PC-3 (cell line): ENCODE results near the gene POLR3E. TPM values are rescaled to one million over a fixed set of nuclear protein-coding genes. Genes with fewer than 3 reads are reported as not detected.
A peak's percentile ranks its signal among the peaks of the same experiment; 100 is the strongest.
"Not testable (repeated sequence)": the region's sequence is repeated elsewhere in the genome, so short reads cannot be mapped to it uniquely, and the experiment has no call there.

Experiments used
- ATAC-seq: fragments of 200-7000 bp; cut with Tn5 transposase; 2 replicates; pipeline ENCODE4 v1.9.1; 2020; ENCODE audit warnings: mild to moderate bottlenecking, moderate library complexity
- BruUV-seq: library from RNA; stranded (reverse); fragments of 400-500 nt; replicated peaks from 2 replicates; lab custom pipeline; 2021; lab: Mats Ljungman, UMichigan
- CTCF ChIA-PET: fragments of 300-600 bp; sonication (Branson Sonifier 250); formaldehyde crosslinking; loops from one replicate; lab custom pipeline; 2022; ENCODE audit warnings: antibody characterized with exemption; lab: Charles Lee
- POLR2A ChIA-PET: fragments of 300-600 bp; sonication (Branson Sonifier 250); formaldehyde crosslinking; loops from one replicate; lab custom pipeline; 2022; ENCODE audit warnings: antibody characterized with exemption; ENCODE audit not compliant: unreplicated experiment; lab: Charles Lee
- DNase-seq: peaks from one replicate; pipeline ENCODE4 v3.0.0-alpha.2; 2015
- H2AFZ ChIP-seq: fragments of 300-600 bp; sonication (generic); 2 replicates; pipeline ENCODE4 v1.6.0; 2016; ENCODE audit warnings: antibody characterized with exemption, low read length
- H3F3A ChIP-seq: fragments of 300-600 bp; sonication (generic); one replicate; pipeline ENCODE4 v1.6.0; 2017; ENCODE audit warnings: antibody characterized with exemption, low read length, control low read depth, mild to moderate bottlenecking; ENCODE audit not compliant: unreplicated experiment
- H3K27ac ChIP-seq: fragments of 300-600 bp; sonication (generic); 2 replicates; pipeline ENCODE4 v1.5.1; 2016; ENCODE audit warnings: mild to moderate bottlenecking, low read length
- H3K27me3 ChIP-seq: fragments of 300-600 bp; sonication (generic); 2 replicates; pipeline ENCODE4 v1.6.1; 2016; ENCODE audit warnings: low read length, mixed read lengths
- H3K36me3 ChIP-seq: fragments of 300-600 bp; sonication (generic); 2 replicates; pipeline ENCODE4 v1.6.1; 2016; ENCODE audit warnings: low read depth, mixed run types, low read length, mixed read lengths
- H3K4me1 ChIP-seq: fragments of 300-600 bp; sonication (generic); 2 replicates; pipeline ENCODE4 v1.5.1; 2016; ENCODE audit warnings: low read length; ENCODE audit not compliant: insufficient read depth
- H3K4me2 ChIP-seq: fragments of 300-600 bp; sonication (generic); 2 replicates; pipeline ENCODE4 v1.6.0; 2016; ENCODE audit warnings: low read length
- H3K4me3 ChIP-seq: fragments of 300-600 bp; sonication (generic); 2 replicates; pipeline ENCODE4 v1.5.1; 2016; ENCODE audit warnings: mild to moderate bottlenecking, low read length, mixed read lengths
- H3K79me2 ChIP-seq: fragments of 300-600 bp; sonication (generic); 2 replicates; pipeline ENCODE4 v1.6.1; 2017; ENCODE audit warnings: low read length, mixed read lengths
- H3K9ac ChIP-seq: fragments of 300-600 bp; sonication (generic); 2 replicates; pipeline ENCODE4 v1.6.0; 2016; ENCODE audit warnings: mild to moderate bottlenecking, low read length
- H3K9me2 ChIP-seq: fragments of 300-600 bp; sonication (generic); replicated peaks from 2 replicates; pipeline ENCODE4 v1.6.1; 2016; ENCODE audit warnings: mixed run types, low read length, mixed read lengths
- H3K9me3 ChIP-seq: fragments of 300-600 bp; sonication (generic); 2 replicates; pipeline ENCODE4 v1.6.1; 2016; ENCODE audit warnings: low read length, mixed read lengths
- H4K20me1 ChIP-seq: fragments of 300-600 bp; sonication (generic); 2 replicates; pipeline ENCODE4 v1.6.1; 2016; ENCODE audit warnings: low read length, mixed read lengths
- CTCF ChIP-seq: fragments of 300-600 bp; sonication (generic); conservative IDR thresholded peaks from 2 replicates; pipeline ENCODE4 v1.5.1; 2017; ENCODE audit warnings: antibody characterized with exemption, low read depth, mild to moderate bottlenecking, low read length
- EZH2 ChIP-seq: fragments of 300-600 bp; sonication (generic); IDR thresholded peaks from one replicate; pipeline ENCODE4 v1.6.1; 2017; ENCODE audit warnings: antibody characterized with exemption, mild to moderate bottlenecking, low read length; ENCODE audit not compliant: unreplicated experiment
- EZH2phosphoT487 ChIP-seq: fragments of 300-600 bp; sonication (generic); IDR thresholded peaks from 2 replicates; pipeline ENCODE4 v1.6.1; 2018; ENCODE audit warnings: mild to moderate bottlenecking, antibody characterized with exemption, low read length, borderline replicate concordance
- intact Hi-C: fragments of 100-400 bp; cut with micrococcal nuclease; formaldehyde crosslinking; loops from 2 replicates; pipeline ENCODE4 v1.9.0; 2023
- total RNA-seq: library from RNA; depleted of rRNA; stranded (reverse); fragments of >200 nt; gene quantifications from 2 replicates; pipeline ENCODE4 v1.2.3, GENCODE V29; 2014

The POLR3E gene
- total RNA-seq, 1 experiment from 2014 or later: 48.8 TPM

GRCh38 chr16:22348291-22348690 lies 51.1 kb downstream of the POLR3E start:
- no peak overlapping the region for H3K9ac ChIP-seq
- BruUV-seq: no TSS peak
- no peak overlapping the region for H2AFZ ChIP-seq
- H3K4me3 ChIP-seq: no peak overlapping the region
- H3K4me1 ChIP-seq: peaks cover 14% of the 10 kb centered on the region
- no peaks in the 10 kb centered on the region for H3K9me3 ChIP-seq
- ChIA-PET CTCF (no interaction called here), POLR2A (no interaction called here)
- no peak for TF ChIP-seq EZH2
- TF ChIP-seq CTCF: no peak
- TF ChIP-seq EZH2phosphoT487: no peak
- no peaks in the 10 kb centered on the region for H4K20me1 ChIP-seq
- no peaks in the 10 kb centered on the region for H3K9me2 ChIP-seq
- peaks cover 15% of the 10 kb centered on the region for H3K79me2 ChIP-seq
- H3K4me2 ChIP-seq: no peak overlapping the region
- H3K27me3 ChIP-seq: no peaks in the 10 kb centered on the region
- DNase-seq (peak; percentile 67), ATAC-seq (peak; percentile 65)
- H3F3A ChIP-seq: no peaks in the 10 kb centered on the region
- peak overlapping the region; percentile 5; the same call in 1 of the 2 replicates for H3K27ac ChIP-seq
- intact Hi-C loops: no loop called here
- H3K36me3 ChIP-seq: peaks cover 29% of the 10 kb centered on the region

- intact Hi-C loops, DNase-seq, CTCF ChIA-PET, H3K9me3 ChIP-seq, ATAC-seq, H3K9ac ChIP-seq, H2AFZ ChIP-seq, H3K27me3 ChIP-seq, H3K4me2 ChIP-seq, POLR2A ChIA-PET, BruUV-seq, H3K27ac ChIP-seq, H3K4me3 ChIP-seq, H3F3A ChIP-seq, H4K20me1 ChIP-seq, H3K9me2 ChIP-seq: not testable (repeated sequence)
- Histone ChIP-seq H3K79me2 (peaks cover 15% of the 10 kb centered on the region), H3K36me3 (peaks cover 29% of the 10 kb centered on the region), H3K4me1 (peaks cover 25% of the 10 kb centered on the region)
Observed at GRCh38 chr16:22351017-22351416, 53.8 kb downstream of the POLR3E start.

GRCh38 chr16:22352140-22352539 lies 54.9 kb downstream of the POLR3E start:
- H3K9ac ChIP-seq: no peak overlapping the region
- H3K27ac ChIP-seq: no peak overlapping the region
- POLR2A ChIA-PET: interaction anchor here (0.6 kb wide), 1 partner anchor 18 kb away, joined by 3 read pairs; no protein-coding TSS in a partner anchor
- DNase-seq (no peak), ATAC-seq (no peak)
- intact Hi-C loops: no loop called here
- peaks cover 21% of the 10 kb centered on the region for H3K36me3 ChIP-seq
- H3K4me3 ChIP-seq: no peak overlapping the region
- H3F3A ChIP-seq: no peaks in the 10 kb centered on the region
- no peak overlapping the region for H3K4me2 ChIP-seq
- BruUV-seq: no TSS peak
- no peaks in the 10 kb centered on the region for H3K27me3 ChIP-seq
- no peak overlapping the region for H2AFZ ChIP-seq
- peaks cover 25% of the 10 kb centered on the region for H3K4me1 ChIP-seq
- no peaks in the 10 kb centered on the region for H3K9me3 ChIP-seq
- CTCF ChIA-PET: no interaction called here
- no peak for TF ChIP-seq EZH2
- TF ChIP-seq EZH2phosphoT487: no peak
- no peak for TF ChIP-seq CTCF
- no peaks in the 10 kb centered on the region for H3K9me2 ChIP-seq
- H4K20me1 ChIP-seq: peaks cover 4% of the 10 kb centered on the region; the same call in 1 of the 2 replicates
- peaks cover 15% of the 10 kb centered on the region for H3K79me2 ChIP-seq
